SH-SY5Y (cell line): Measurements from ENCODE around the gene GPA33.

Source experiments
- GATA2 ChIP-seq: IDR thresholded peaks from 2 replicates; pipeline ENCODE4 v1.6.1; 2011; ENCODE audit warnings: mild to moderate bottlenecking, low read depth, low read length
- GATA3 ChIP-seq: IDR thresholded peaks from 2 replicates; pipeline ENCODE4 v1.6.1; 2011; ENCODE audit warnings: low read depth, mild to moderate bottlenecking, low read length, moderate library complexity

GRCh38 chr1:167084757-167085156 is 5.4 kb downstream of the GPA33 start:
- no peak for TF ChIP-seq GATA3
- TF ChIP-seq GATA2 = no peak
